VCaP (cell line): ENCODE results near the gene AIF1.

ENCODE experiments used
- H3K27ac ChIP-seq: fragments of 450-650 bp; 2 replicates; pipeline ENCODE4 v1.5.1; 2017
- CTCF ChIP-seq: fragments of 450-650 bp; conservative IDR thresholded peaks from 2 replicates; pipeline ENCODE4 v1.5.1; 2017; ENCODE audit warnings: mild to moderate bottlenecking, moderate library complexity

The AIF1 gene

GRCh38 chr6:31617010-31617409 lies 2.0 kb downstream of the AIF1 start:
- TF ChIP-seq CTCF: no peak
- H3K27ac ChIP-seq: no peak overlapping the region

GRCh38 chr6:31619805-31620585 lies 5.0 kb downstream of the AIF1 start:
- TF ChIP-seq CTCF: no peak
- H3K27ac ChIP-seq: peak overlapping the region; percentile 95

- TF ChIP-seq CTCF: no peak
- peak within 1 kb of the TSS; percentile 95 for H3K27ac ChIP-seq
Observed at GRCh38 chr6:31620586-31621319, 5.7 kb downstream of the AIF1 start, which contains the start of gene PRRC2A. Gene PRRC2A (plus strand): TSS chr6:31620715. CDS start chr6:31622790, 2,075 bp downstream.

GRCh38 chr6:31621320-31621939 lies 6.4 kb downstream of the AIF1 start:
- TF ChIP-seq CTCF: no peak
- peak overlapping the region; percentile 95 for H3K27ac ChIP-seq

GRCh38 chr6:31621991-31622390 lies 7.0 kb downstream of the AIF1 start:
- H3K27ac ChIP-seq: peak overlapping the region; percentile 95
- TF ChIP-seq CTCF: no peak

GRCh38 chr6:31622684-31623091 lies 7.7 kb downstream of the AIF1 start:
- no peak for TF ChIP-seq CTCF
- H3K27ac ChIP-seq: peak overlapping the region; percentile 95

- peak overlapping the region; percentile 95 for H3K27ac ChIP-seq
- TF ChIP-seq CTCF: no peak
Observed at GRCh38 chr6:31624070-31624469, 9.0 kb downstream of the AIF1 start.
